Measurements from ENCODE around the gene MTPN.

Gene MTPN

DNA sequence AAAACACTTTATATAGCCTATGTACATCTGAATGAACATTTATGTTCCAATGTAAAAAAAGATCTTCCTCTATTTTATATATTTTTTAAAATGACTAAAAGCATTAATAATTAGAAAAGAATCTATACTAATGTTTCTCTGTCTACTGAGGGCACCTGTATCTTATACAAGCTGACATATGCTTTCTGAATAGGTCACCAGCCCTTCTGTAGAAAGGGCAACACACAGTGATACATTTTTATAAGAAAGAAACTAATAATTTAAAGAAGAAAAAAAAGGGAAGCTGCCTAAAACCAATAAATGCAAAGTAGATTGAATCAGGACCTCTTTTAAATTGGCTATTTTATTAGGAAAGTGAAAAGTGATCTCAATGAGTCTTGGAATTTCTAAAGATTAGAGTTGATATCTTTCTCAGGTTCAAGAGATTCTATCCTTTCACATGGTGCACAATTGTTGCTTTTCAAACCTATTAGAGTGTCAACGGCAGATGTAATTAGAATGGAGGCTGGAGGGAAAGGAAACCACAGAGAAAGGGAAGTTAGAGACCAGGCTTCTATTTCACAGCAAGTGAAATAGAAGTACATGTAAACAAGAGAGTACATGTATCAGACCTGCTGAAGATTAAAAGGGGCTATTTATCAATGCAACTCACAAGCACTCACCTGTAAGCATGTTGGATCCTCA, 6.3 kb downstream of the MTPN start:
- peak overlapping the region; percentile 18; the same call in 1 of the 2 replicates for H3K4me3 ChIP-seq (replicated peaks; ENCODE audit: low read depth, low read length)
- H3K27me3 ChIP-seq (replicated peaks; ENCODE audit: control insufficient read depth, insufficient read depth, low read length), result no peaks in the 10 kb centered on the region
- peak; percentile 47 for DNase-seq (ENCODE audit: extremely low read depth, insufficient read length)
- no peak for TF ChIP-seq CTCF (IDR thresholded peaks at IDR 0.05; ENCODE audit: insufficient read depth, low read length, poor library complexity, severe bottlenecking)
- peaks cover 1% of the 10 kb centered on the region; the same call in 1 of the 2 replicates for H3K36me3 ChIP-seq (ENCODE audit: control insufficient read depth, insufficient read depth, low read length)

DNA sequence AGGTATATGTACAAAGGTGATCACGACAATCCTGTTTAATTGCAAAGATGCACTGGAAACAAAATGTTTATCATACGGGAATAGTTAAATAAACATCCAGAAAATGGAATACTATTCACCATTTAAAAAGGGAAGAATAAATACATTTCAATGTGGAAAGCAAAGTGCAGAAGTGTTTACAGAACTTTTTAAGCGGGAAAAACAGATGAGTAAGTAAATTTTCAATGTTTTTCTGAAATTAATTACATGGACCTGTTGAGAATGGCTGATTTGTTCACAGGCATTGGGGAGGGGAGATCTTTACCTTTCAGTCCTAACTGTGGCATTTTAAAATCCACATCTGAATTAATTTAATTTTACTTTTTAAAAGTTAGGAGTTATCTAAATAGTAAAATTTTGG, 7.1 kb downstream of the MTPN start:
- no peak for DNase-seq (ENCODE audit: extremely low read depth, insufficient read length)
- Histone ChIP-seq H3K27me3 (replicated peaks; ENCODE audit: control insufficient read depth, insufficient read depth, low read length) (no peaks in the 10 kb centered on the region), H3K36me3 (ENCODE audit: control insufficient read depth, insufficient read depth, low read length) (peaks cover 1% of the 10 kb centered on the region; the same call in 1 of the 2 replicates), H3K4me3 (replicated peaks; ENCODE audit: low read depth, low read length) (no peak overlapping the region)
- TF ChIP-seq CTCF (IDR thresholded peaks at IDR 0.05; ENCODE audit: insufficient read depth, low read length, poor library complexity, severe bottlenecking), result no peak

GRCh38 chr7:135966341-135967043, 10.7 kb downstream of the MTPN start:
- H3K27me3 ChIP-seq (replicated peaks; ENCODE audit: control insufficient read depth, insufficient read depth, low read length), result no peaks in the 10 kb centered on the region
- TF ChIP-seq CTCF (IDR thresholded peaks at IDR 0.05; ENCODE audit: insufficient read depth, low read length, poor library complexity, severe bottlenecking), result no peak
- peak overlapping the region; percentile 14 for H3K4me3 ChIP-seq (replicated peaks; ENCODE audit: low read depth, low read length)
- peaks cover 1% of the 10 kb centered on the region; the same call in 1 of the 2 replicates for H3K36me3 ChIP-seq (ENCODE audit: control insufficient read depth, insufficient read depth, low read length)
- no peak for DNase-seq (ENCODE audit: extremely low read depth, insufficient read length)

- Histone ChIP-seq H3K4me3 (replicated peaks; ENCODE audit: low read depth, low read length) (no peak overlapping the region), H3K27me3 (replicated peaks; ENCODE audit: control insufficient read depth, insufficient read depth, low read length) (no peaks in the 10 kb centered on the region), H3K36me3 (ENCODE audit: control insufficient read depth, insufficient read depth, low read length) (peaks cover 1% of the 10 kb centered on the region; the same call in 1 of the 2 replicates)
- TF ChIP-seq CTCF (IDR thresholded peaks at IDR 0.05; ENCODE audit: insufficient read depth, low read length, poor library complexity, severe bottlenecking), result no peak
- DNase-seq (ENCODE audit: extremely low read depth, insufficient read length), result peak; percentile 32
Observed at GRCh38 chr7:135965602-135966001, 11.6 kb downstream of the MTPN start.

- TF ChIP-seq CTCF (IDR thresholded peaks at IDR 0.05; ENCODE audit: insufficient read depth, low read length, poor library complexity, severe bottlenecking), result no peak
- no peak for DNase-seq (ENCODE audit: extremely low read depth, insufficient read length)
- peaks cover under 1% of the 10 kb centered on the region; the same call in 1 of the 2 replicates for H3K36me3 ChIP-seq (ENCODE audit: control insufficient read depth, insufficient read depth, low read length)
- peak overlapping the region; percentile 14; the same call in 1 of the 2 replicates for H3K4me3 ChIP-seq (replicated peaks; ENCODE audit: low read depth, low read length)
- no peaks in the 10 kb centered on the region for H3K27me3 ChIP-seq (replicated peaks; ENCODE audit: control insufficient read depth, insufficient read depth, low read length)
Observed at GRCh38 chr7:135964791-135965190, 12.4 kb downstream of the MTPN start.
